ENCODE data around the gene GOLGA8N. TPM values are rescaled to one million over a fixed set of nuclear protein-coding genes. Genes with fewer than 3 reads are reported as not detected.
"Not testable (repeated sequence)": the region's sequence is repeated elsewhere in the genome, so short reads cannot be mapped to it uniquely, and the experiment has no call there.

The GOLGA8N gene
- polyA plus RNA-seq (2011; rRNA removed) (3.1 and 3.3 TPM in 2 replicates), polyA plus RNA-seq (2017; fragmentation: RNase III; extraction: RNeasy Plus Mini Kit Qiagen cat#74134 plus additional on column Dnase treatment) (3.0 to 3.9 TPM (median 3.0 TPM) in 3 replicates), polyA minus RNA-seq (2011; rRNA and poly(A)+ RNA removed) (1.9 and 2.9 TPM in 2 replicates)
- 0.26 and 1.3 TPM in 2 replicates for polyA plus RNA-seq (2012; cell fraction: cytosol; rRNA removed)
- polyA plus RNA-seq (2012; cell fraction: nucleus; rRNA removed): 1.6 and 2.1 TPM in 2 replicates

DNA sequence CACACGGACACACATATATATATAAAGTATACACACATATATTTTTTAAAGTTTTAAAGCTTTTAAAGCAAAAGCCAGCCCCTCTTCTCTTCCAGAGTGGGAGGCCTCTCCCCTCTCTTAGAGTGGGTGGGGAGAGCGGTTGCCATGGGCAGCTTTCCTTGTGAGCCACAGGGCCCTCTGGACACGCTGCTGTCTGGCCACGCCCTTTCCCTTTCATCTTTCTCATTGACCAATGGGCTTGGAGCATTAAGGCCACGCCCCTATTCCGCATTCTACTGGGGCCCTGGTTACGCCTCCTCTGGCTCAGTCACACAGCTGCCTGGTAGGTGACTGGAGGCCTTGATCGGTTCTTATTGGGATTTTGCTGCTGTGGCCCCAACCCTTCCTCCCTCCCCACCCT, at the start of gene GOLGA8N:
Gene GOLGA8N, plus strand, starts transcription at position 306 of the 400 bp plus-strand sequence.
- CTCF ChIA-PET; FAIRE-seq; ATAC-seq; H3K4me1 ChIP-seq; H3K4me3 ChIP-seq; POLR2A ChIA-PET; DNase-seq (ENCODE audit: low read depth in 1 of 2, low spot score in 1 of 2); H3K27ac ChIP-seq; H3K9me3 ChIP-seq; H3K4me2 ChIP-seq: not testable (repeated sequence)
- no CpG with 5 or more reads among the region's 8 CpGs for WGBS (ENCODE audit: missing lambda C conversion rate)

GRCh38 chr15:32543456-32543855, 49.8 kb upstream of the GOLGA8N start:
- not testable (repeated sequence) for ATAC-seq

DNA sequence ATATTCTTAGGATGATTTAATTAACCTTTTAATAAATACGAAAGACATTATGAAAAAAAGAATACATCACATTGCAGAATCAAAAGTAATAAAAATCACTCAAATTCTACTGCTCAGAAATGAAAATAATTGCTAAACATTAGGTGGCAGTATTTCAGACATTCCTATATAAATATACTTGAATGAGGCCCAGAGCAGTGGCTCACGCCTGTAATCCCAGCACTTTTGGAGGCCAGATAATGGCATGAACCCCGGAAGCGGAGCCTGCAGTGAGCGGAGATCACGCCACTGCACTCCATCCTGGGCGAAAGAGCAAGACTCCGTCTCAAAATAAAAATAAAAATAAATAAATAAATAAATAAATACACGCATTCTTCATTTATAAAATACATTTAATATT, 48.1 kb upstream of the GOLGA8N start:
- DNase-seq (ENCODE audit: low read depth in 1 of 2, low spot score in 1 of 2); H3K4me2 ChIP-seq; H3K27ac ChIP-seq; H3K4me3 ChIP-seq; CTCF ChIA-PET; H3K9me3 ChIP-seq; POLR2A ChIA-PET; H3K4me1 ChIP-seq; FAIRE-seq: not testable (repeated sequence)
- no CpG with 5 or more reads among the region's 9 CpGs for WGBS (ENCODE audit: missing lambda C conversion rate)
- peak; percentile 85 to 95 for ATAC-seq

More at GRCh38 chr15:32543456-32543855, 49.8 kb upstream of the GOLGA8N start:
- DNase-seq (ENCODE audit: low read depth in 1 of 2, low spot score in 1 of 2); CTCF ChIA-PET; FAIRE-seq; POLR2A ChIA-PET; H3K4me2 ChIP-seq; H3K9me3 ChIP-seq; H3K27ac ChIP-seq; H3K4me3 ChIP-seq; H3K4me1 ChIP-seq: not testable (repeated sequence)
- no CpG with 5 or more reads among the region's 1 CpG for WGBS (ENCODE audit: missing lambda C conversion rate)

- DNase-seq (ENCODE audit: low read depth in 1 of 2, low spot score in 1 of 2); POLR2A ChIA-PET; CTCF ChIA-PET; H3K9me3 ChIP-seq; H3K4me2 ChIP-seq; H3K4me3 ChIP-seq; ATAC-seq; H3K27ac ChIP-seq; FAIRE-seq; H3K4me1 ChIP-seq: not testable (repeated sequence)
These were observed 38.7 kb upstream of the GOLGA8N start for GRCh38 chr15:32554587-32554986.

DNA sequence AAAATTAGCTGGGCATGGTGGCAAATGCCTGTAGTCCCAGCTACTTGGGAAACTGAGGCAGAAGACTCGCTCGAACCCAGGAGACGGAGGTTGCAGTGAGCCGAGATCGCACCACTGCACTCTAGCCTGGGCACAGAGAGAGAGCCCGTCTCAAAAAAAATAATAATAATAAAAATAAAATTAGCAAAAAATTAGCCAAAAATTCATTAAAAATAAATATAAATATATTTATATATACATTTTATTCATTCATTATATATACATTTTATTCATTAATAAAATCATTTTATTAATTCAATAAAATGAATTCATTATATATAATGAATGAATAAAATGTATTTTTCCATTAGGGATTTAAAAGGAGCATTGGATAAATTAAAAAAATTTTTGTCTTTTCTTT, 31.1 kb upstream of the GOLGA8N start:
- POLR2A ChIA-PET; ATAC-seq; H3K4me2 ChIP-seq; DNase-seq (ENCODE audit: low read depth in 1 of 2, low spot score in 1 of 2); H3K27ac ChIP-seq; H3K4me1 ChIP-seq; H3K9me3 ChIP-seq; H3K4me3 ChIP-seq; FAIRE-seq; CTCF ChIA-PET: not testable (repeated sequence)
- WGBS (ENCODE audit: missing lambda C conversion rate): 80% methylated on average over 6 of the region's 6 CpGs

- CTCF ChIA-PET; H3K4me1 ChIP-seq; H3K4me3 ChIP-seq; H3K4me2 ChIP-seq; DNase-seq (ENCODE audit: low read depth in 1 of 2, low spot score in 1 of 2); POLR2A ChIA-PET; FAIRE-seq; H3K9me3 ChIP-seq; ATAC-seq; H3K27ac ChIP-seq: not testable (repeated sequence)
- no CpG with 5 or more reads among the region's 3 CpGs for WGBS (ENCODE audit: missing lambda C conversion rate)
These were observed 24.3 kb upstream of the GOLGA8N start for GRCh38 chr15:32568988-32569387.

DNA sequence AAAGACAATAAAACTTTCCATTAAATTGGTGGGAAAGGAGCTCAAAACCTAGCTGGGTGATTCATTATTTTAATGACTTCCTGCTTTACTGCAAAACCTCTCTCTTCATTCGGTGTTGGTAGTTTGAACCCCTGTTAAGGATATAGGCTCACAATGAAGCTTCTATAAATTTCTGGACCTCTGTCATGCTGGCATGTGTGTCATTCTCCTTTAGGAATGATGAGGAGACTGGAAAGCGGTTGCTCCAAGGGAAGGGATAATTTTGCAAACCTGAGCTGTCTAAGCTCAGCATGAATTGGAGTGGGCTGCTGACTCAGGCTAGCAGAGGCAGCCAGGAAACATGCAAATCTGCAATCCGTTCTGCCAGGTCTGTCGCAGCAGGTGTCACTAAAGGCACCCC, 14.8 kb upstream of the GOLGA8N start:
- FAIRE-seq; H3K27ac ChIP-seq; DNase-seq (ENCODE audit: low read depth in 1 of 2, low spot score in 1 of 2); H3K4me2 ChIP-seq; ATAC-seq; H3K4me3 ChIP-seq; H3K4me1 ChIP-seq; H3K9me3 ChIP-seq; CTCF ChIA-PET; POLR2A ChIA-PET: not testable (repeated sequence)
- 59% methylated on average over 2 of the region's 4 CpGs for WGBS (ENCODE audit: missing lambda C conversion rate)

DNA sequence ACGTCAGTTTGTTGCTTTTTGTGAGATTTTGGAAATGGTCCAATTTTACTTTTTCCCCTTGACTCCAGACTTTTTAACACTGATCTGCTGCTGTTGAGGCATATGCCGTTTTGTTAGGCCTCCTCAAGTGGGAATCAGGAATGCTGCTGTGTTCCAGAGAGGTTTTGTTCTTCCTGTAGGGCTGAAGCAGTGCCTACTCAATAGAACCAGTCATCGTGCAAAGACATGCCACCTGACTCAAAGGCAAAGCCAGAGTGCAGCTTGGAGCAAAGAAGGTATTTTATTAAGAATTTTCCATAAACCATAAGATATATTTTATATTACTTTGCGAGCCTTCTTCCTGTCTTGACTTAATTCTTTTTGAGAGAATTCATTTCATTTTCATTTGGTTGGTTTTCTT, 7.4 kb upstream of the GOLGA8N start:
- H3K9me3 ChIP-seq; POLR2A ChIA-PET; CTCF ChIA-PET; H3K4me3 ChIP-seq; FAIRE-seq; H3K4me1 ChIP-seq; H3K4me2 ChIP-seq; ATAC-seq; H3K27ac ChIP-seq; DNase-seq (ENCODE audit: low read depth in 1 of 2, low spot score in 1 of 2): not testable (repeated sequence)
- 100% methylated on average over 1 of the region's 4 CpGs for WGBS (ENCODE audit: missing lambda C conversion rate)

DNA sequence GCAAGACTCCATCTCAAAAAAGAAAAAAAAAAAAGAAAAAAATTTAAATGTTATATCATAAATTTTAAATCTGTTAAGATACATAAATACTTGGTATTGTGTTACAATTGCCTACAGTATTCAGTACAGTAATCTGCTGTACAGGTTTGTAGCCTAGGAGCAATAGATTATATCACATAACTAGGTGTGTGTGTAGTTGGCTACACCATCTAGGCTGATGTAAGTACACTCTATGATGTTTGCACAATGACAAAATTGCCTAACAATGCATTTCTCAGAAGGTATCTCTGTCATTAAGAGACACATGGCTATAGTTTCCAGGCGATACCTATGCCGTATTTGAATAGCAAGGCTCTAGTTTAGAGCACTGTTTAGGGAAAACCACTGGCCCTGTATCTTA, 16.3 kb downstream of the GOLGA8N start:
- CTCF ChIA-PET; H3K9me3 ChIP-seq; H3K4me1 ChIP-seq; DNase-seq (ENCODE audit: low read depth in 1 of 2, low spot score in 1 of 2); FAIRE-seq; H3K27ac ChIP-seq; ATAC-seq; POLR2A ChIA-PET; H3K4me3 ChIP-seq; H3K4me2 ChIP-seq: not testable (repeated sequence)
- 87% methylated on average over 2 of the region's 2 CpGs for WGBS (ENCODE audit: missing lambda C conversion rate)

Data from A549 (cell line).